HepG2 (cell line): ENCODE data around the gene MLLT10.

Experiments
- BCL6 ChIP-seq: IDR thresholded peaks from 2 replicates; pipeline ENCODE4 v1.6.1; 2016; ENCODE audit warnings: missing genetic modification reagents, missing compliant biosample characterization
- CREB1 ChIP-seq, 2 experiments: fragments of 450-650 bp in 1 of 2; IDR thresholded peaks; 2 replicates each; pipeline ENCODE4 v1.6.1; 2016 to 2017; ENCODE audit warnings: control low read depth in 1 of 2, mild to moderate bottlenecking in 1 of 2, missing compliant biosample characterization in 1 of 2, missing genetic modification characterization in 1 of 2
- NFE2L1 ChIP-seq: sonication (generic); formaldehyde crosslinking; IDR thresholded peaks from 2 replicates; pipeline ENCODE4 v1.4.0; 2020; ENCODE audit warnings: missing genetic modification reagents, mild to moderate bottlenecking, borderline replicate concordance
- ZSCAN12 ChIP-seq: sonication (generic); formaldehyde crosslinking; IDR thresholded peaks from 2 replicates; pipeline ENCODE4 v1.9.0; 2021; ENCODE audit warnings: mild to moderate bottlenecking, missing genetic modification reagents
- ZSCAN25 ChIP-seq: sonication (generic); formaldehyde crosslinking; IDR thresholded peaks from 2 replicates; pipeline ENCODE4 v1.8.0; 2022; ENCODE audit warnings: mild to moderate bottlenecking, missing genetic modification reagents
- TF ChIP-seq, protein P1 (sequence below): sonication (generic); formaldehyde crosslinking; IDR thresholded peaks from 2 replicates; pipeline ENCODE4 v1.4.0; 2020; ENCODE audit warnings: missing genetic modification reagents
- TF ChIP-seq, protein P2 (sequence below): sonication (generic); formaldehyde crosslinking; IDR thresholded peaks from 2 replicates; pipeline ENCODE4 v1.4.0; 2020; ENCODE audit warnings: missing genetic modification reagents
- TF ChIP-seq, protein P3 (sequence below): sonication (generic); formaldehyde crosslinking; IDR thresholded peaks from 2 replicates; pipeline ENCODE4 v1.5.0; 2020; ENCODE audit warnings: mild to moderate bottlenecking, missing genetic modification reagents, moderate library complexity

DNA sequence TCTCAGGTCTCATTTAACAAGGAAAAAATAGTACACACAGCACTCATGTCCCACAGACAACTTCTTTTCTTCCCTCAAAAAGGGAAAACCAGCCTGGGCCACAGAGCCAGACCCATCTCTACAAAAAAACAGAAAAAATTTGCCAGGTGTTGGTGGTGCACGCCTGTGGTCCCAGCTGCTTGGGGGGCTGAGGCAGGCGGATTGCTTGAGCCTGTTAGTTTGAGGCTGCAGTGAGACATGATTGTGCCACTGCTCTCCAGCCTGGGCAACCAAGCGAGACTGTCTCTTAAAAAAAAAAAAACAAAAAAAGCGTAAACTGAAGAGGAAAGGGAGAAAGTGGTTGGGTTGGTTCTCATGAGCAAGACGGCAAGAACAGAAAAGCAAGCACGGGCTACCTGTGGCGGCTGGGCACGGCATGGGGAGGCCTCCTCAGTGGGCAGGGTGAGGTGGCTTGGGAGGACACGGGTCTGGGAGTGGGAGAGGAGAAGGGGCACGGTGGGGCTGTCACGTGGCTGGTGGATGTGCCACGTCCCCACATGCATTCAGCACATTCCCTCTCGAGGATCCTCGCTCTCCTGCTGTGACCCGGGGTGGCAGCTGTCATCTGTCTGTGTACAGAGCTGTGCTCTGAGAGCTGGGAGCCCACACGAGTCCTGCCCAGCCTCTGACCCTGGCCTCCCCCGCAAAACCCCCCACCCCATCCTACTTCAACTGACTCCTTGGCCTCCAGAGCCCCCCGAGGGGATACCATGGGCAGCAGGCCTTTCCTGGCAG, 219.7 kb downstream of the MLLT10 start:
- TF ChIP-seq, protein P1, sequence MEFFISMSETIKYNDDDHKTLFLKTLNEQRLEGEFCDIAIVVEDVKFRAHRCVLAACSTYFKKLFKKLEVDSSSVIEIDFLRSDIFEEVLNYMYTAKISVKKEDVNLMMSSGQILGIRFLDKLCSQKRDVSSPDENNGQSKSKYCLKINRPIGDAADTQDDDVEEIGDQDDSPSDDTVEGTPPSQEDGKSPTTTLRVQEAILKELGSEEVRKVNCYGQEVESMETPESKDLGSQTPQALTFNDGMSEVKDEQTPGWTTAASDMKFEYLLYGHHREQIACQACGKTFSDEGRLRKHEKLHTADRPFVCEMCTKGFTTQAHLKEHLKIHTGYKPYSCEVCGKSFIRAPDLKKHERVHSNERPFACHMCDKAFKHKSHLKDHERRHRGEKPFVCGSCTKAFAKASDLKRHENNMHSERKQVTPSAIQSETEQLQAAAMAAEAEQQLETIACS (CRISPR knock-in tag), result no peak
- TF ChIP-seq CREB1 (IDR thresholded peaks at IDR 0.05) (no peak), CREB1 (CRISPR knock-in tag; IDR thresholded peaks at IDR 0.05) (no peak), NFE2L1 (CRISPR knock-in tag) (no peak), ZSCAN25 (CRISPR knock-in tag) (no peak), ZSCAN12 (no peak), BCL6 (CRISPR knock-in tag) (no peak)
- TF ChIP-seq, protein P2, sequence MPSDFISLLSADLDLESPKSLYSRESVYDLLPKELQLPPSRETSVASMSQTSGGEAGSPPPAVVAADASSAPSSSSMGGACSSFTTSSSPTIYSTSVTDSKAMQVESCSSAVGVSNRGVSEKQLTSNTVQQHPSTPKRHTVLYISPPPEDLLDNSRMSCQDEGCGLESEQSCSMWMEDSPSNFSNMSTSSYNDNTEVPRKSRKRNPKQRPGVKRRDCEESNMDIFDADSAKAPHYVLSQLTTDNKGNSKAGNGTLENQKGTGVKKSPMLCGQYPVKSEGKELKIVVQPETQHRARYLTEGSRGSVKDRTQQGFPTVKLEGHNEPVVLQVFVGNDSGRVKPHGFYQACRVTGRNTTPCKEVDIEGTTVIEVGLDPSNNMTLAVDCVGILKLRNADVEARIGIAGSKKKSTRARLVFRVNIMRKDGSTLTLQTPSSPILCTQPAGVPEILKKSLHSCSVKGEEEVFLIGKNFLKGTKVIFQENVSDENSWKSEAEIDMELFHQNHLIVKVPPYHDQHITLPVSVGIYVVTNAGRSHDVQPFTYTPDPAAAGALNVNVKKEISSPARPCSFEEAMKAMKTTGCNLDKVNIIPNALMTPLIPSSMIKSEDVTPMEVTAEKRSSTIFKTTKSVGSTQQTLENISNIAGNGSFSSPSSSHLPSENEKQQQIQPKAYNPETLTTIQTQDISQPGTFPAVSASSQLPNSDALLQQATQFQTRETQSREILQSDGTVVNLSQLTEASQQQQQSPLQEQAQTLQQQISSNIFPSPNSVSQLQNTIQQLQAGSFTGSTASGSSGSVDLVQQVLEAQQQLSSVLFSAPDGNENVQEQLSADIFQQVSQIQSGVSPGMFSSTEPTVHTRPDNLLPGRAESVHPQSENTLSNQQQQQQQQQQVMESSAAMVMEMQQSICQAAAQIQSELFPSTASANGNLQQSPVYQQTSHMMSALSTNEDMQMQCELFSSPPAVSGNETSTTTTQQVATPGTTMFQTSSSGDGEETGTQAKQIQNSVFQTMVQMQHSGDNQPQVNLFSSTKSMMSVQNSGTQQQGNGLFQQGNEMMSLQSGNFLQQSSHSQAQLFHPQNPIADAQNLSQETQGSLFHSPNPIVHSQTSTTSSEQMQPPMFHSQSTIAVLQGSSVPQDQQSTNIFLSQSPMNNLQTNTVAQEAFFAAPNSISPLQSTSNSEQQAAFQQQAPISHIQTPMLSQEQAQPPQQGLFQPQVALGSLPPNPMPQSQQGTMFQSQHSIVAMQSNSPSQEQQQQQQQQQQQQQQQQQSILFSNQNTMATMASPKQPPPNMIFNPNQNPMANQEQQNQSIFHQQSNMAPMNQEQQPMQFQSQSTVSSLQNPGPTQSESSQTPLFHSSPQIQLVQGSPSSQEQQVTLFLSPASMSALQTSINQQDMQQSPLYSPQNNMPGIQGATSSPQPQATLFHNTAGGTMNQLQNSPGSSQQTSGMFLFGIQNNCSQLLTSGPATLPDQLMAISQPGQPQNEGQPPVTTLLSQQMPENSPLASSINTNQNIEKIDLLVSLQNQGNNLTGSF (CRISPR knock-in tag), result no peak
- TF ChIP-seq, protein P3, sequence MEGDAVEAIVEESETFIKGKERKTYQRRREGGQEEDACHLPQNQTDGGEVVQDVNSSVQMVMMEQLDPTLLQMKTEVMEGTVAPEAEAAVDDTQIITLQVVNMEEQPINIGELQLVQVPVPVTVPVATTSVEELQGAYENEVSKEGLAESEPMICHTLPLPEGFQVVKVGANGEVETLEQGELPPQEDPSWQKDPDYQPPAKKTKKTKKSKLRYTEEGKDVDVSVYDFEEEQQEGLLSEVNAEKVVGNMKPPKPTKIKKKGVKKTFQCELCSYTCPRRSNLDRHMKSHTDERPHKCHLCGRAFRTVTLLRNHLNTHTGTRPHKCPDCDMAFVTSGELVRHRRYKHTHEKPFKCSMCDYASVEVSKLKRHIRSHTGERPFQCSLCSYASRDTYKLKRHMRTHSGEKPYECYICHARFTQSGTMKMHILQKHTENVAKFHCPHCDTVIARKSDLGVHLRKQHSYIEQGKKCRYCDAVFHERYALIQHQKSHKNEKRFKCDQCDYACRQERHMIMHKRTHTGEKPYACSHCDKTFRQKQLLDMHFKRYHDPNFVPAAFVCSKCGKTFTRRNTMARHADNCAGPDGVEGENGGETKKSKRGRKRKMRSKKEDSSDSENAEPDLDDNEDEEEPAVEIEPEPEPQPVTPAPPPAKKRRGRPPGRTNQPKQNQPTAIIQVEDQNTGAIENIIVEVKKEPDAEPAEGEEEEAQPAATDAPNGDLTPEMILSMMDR (CRISPR knock-in tag), result no peak
